Gastrocnemius medialis (tissue), 4 donors: Measurements from ENCODE around the gene UNC13A.

Experiments used
- POLR2A ChIP-seq, 2 donors: fragments of 450-650 bp; IDR thresholded peaks; one replicate each; pipeline ENCODE4 v1.6.1; 2017; ENCODE audit warnings: antibody characterized with exemption in 2 of 2, mild to moderate bottlenecking in 2 of 2, moderate library complexity in 2 of 2
- TF ChIP-seq, protein P1 (sequence below), 5 experiments: fragments of 450-650 bp in 3 of 5; fragments of 200-600 bp in 2 of 5; sonication (generic) in 2 of 5; IDR thresholded peaks in 4 of 5; conservative IDR thresholded peaks in 1 of 5; 1 replicate in 4 of 5; 2 replicates in 1 of 5; pipeline ENCODE4 v1.5.1; 2016 to 2019; ENCODE audit warnings: antibody characterized with exemption in 5 of 5, mild to moderate bottlenecking in 3 of 5, moderate library complexity in 3 of 5

- no peak for TF ChIP-seq POLR2A (IDR thresholded peaks at IDR 0.05)
- TF ChIP-seq, protein P1, sequence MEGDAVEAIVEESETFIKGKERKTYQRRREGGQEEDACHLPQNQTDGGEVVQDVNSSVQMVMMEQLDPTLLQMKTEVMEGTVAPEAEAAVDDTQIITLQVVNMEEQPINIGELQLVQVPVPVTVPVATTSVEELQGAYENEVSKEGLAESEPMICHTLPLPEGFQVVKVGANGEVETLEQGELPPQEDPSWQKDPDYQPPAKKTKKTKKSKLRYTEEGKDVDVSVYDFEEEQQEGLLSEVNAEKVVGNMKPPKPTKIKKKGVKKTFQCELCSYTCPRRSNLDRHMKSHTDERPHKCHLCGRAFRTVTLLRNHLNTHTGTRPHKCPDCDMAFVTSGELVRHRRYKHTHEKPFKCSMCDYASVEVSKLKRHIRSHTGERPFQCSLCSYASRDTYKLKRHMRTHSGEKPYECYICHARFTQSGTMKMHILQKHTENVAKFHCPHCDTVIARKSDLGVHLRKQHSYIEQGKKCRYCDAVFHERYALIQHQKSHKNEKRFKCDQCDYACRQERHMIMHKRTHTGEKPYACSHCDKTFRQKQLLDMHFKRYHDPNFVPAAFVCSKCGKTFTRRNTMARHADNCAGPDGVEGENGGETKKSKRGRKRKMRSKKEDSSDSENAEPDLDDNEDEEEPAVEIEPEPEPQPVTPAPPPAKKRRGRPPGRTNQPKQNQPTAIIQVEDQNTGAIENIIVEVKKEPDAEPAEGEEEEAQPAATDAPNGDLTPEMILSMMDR (IDR thresholded peaks at IDR 0.05 in 4 of 5, conservative IDR thresholded peaks at IDR 0.05 in 1 of 5), result no peak
These were observed 32.2 kb downstream of the UNC13A start for GRCh38 chr19:17655751-17656472.
